Measurements from ENCODE around the gene MAPK1.

DNA sequence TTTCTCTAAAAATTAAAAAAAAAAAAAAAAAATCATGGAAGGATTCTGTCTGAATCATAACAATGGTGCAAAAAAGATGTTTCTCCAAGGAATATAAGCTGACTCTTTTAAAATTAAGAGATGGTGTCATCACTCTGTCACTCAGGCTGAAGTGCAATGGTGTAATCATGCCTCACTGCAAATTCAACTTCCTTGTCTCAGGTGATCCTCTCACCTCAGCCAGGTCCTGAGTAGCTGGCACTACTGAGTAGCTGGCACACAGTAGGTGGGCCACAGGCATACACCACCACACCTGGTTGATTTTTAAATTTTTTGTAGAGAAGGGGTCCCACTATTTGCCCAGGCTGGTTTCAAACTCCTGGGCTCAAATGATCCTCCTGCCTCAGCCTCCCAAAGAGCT, 77.1 kb downstream of the MAPK1 start:
- TF ChIP-seq CTCF (IDR thresholded peaks at IDR 0.05), result no peak
- TF ChIP-seq POLR2A (IDR thresholded peaks at IDR 0.05), result no peak
